ENCODE results near the gene SPECC1L.

GRCh38 chr22:24359452-24360120 is 89.0 kb downstream of the SPECC1L start:
- TF ChIP-seq CTCF (IDR thresholded peaks at IDR 0.05; ENCODE audit: control extremely low read depth in 1 of 3, insufficient read depth in 1 of 3, low read depth in 1 of 3, low read length in 3 of 3) (no peak), POLR2A (IDR thresholded peaks at IDR 0.05; ENCODE audit: control extremely low read depth in 1 of 2, low read depth in 2 of 2, low read length in 2 of 2) (no peak), CHD2 (IDR thresholded peaks at IDR 0.05; ENCODE audit: low read length) (no peak), SP1 (IDR thresholded peaks at IDR 0.05; ENCODE audit: low read depth, low read length) (no peak), TCF12 (IDR thresholded peaks at IDR 0.05; ENCODE audit: low read depth, low read length) (no peak), NRF1 (IDR thresholded peaks at IDR 0.05; ENCODE audit: low read depth, low read length) (no peak), EP300 (IDR thresholded peaks at IDR 0.05; ENCODE audit: borderline replicate concordance in 1 of 2, low read depth in 2 of 2, low read length in 2 of 2) (no peak), BRCA1 (IDR thresholded peaks at IDR 0.05; ENCODE audit: low read depth, low read length) (no peak)
